ENCODE measurements around the gene PRIMA1.

The PRIMA1 gene

DNA sequence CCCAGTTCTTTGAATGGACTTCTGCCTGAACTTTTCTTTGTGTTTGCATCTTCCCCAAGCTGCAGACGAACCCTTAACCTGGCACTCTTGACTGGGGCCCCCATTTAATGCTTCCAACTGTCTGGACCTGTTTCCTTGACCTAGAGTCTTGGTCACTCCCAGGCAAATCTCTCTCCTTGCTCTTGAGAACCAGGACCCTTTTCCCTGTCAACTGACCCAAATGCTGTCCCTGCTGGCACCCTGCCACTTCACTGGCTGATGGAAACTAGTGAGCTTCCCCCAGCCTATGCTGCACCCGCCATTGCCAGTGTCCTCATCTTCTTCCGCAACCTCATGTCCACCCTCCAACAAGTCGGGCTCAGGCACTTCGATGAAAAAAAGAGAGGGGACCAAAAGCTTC, 79.5 kb downstream of the PRIMA1 start:
- no peak for DNase-seq

DNA sequence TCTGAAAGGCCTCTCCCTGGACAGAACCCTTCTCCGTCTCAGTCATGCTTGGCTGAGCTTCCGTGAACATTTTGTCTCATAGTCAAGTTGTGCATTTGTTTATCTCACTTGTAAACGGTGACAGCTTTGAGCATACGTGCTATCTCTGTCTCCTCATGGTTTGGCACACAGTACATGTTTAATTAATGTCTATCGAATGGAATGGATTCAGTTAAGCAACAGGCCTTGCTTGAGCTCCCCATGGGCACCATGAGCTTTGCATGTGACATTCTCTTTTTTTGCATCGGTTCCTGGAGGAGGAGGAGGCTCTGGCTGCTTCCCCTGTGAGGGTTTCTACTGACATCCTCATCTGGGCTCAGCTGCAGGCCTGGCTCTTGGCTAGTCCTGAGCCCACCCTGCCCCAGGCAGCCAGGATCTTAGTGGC, 80.0 kb downstream of the PRIMA1 start:
- DNase-seq, result no peak

DNA sequence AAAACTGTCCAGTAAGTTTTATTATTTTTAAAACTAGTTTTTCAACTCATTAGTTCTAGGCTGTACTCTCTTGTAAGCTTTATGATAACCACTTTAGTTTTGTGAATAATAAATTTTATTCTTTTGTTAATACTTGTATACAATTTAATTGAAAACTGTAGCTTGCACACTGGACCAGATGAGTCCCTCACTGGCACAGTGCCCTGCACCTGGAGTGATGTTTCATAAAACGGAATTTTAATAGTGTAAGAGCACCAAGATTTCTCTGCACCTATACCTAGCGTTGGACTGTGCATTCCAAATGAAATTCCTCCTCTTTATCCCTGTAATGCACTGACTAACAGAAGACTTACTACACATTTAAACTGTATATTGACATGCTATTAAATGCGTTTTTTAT, 80.8 kb downstream of the PRIMA1 start:
- DNase-seq, result no peak

DNA sequence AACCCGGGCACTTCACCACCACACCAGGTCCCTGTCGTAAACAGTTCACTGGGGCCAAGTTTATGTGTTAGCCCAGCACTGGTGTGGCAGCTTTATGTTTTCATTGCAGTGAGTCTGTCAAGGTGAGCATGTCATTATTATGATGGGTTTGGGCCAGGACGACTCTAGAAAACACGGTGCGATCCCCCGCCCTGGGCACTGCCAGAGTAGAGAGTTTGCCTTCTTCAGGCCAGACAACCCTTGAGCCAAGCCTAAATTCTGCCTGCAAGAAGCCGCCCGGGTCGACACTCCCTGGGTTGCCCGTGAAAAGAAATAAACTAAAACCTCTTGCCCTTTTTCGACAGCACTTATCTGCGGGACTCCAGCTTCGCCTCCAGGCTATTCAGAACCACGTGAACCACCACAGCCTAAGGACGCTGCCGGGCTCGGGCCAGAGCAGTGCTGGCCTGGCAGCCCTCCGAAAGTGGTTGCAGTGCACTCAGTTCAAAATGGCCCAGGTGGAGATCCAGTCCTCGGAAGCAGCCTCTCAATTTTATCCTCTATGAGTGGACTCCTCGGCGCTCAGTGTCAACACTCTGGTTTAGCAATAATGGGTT, 81.8 kb downstream of the PRIMA1 start:
- no peak for DNase-seq

DNA sequence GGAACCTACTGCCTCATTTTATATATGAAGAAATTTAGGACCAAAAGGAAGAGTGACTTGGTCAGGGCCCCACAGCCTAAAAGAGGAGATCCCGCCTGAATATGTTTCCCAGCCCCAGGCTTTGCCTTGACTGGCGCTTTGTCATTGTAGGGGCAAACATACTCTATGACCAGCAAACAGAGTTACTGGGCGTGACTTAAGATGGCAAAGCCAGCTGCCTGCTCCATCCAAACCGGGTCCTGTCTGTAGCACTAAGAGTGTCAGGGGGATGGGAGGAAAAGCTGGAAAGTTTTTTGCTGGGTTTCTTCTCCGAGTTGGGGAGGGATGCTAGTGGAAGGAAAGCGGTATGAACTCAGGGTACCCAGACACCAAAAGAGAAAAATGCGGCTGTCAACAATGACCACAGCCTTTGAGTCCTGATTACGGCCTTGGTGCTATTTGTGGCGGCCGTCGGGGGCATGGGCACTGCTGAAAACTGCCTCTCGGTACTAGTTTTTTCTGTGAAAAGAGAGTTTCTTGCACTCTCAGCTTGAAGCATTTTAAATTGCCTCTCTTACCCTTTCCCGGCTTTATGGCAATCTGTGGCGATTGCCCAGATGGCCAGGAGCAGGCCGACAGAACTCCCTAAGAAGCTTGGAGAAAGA, 82.7 kb downstream of the PRIMA1 start:
- no peak for DNase-seq

DNA sequence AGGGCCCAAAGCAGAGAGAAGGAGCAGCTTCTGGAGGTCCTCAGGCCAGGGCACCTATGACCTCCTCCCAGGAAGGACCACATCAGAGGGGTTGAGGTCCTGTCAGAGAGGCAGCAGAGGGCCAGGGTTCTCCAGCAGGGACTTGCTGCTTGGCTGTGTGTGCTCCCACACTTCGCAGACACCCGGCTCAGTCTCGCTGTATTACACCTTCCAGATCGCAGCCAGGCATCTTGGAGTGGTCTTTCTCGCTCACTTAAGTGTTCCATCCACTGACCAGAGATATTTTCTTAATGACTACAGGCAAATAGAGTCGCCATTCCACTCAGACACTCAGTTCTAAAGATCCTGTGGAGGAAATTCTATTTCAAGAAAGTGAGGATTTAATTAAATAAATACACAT, 84.3 kb downstream of the PRIMA1 start:
- DNase-seq, result no peak

DNA sequence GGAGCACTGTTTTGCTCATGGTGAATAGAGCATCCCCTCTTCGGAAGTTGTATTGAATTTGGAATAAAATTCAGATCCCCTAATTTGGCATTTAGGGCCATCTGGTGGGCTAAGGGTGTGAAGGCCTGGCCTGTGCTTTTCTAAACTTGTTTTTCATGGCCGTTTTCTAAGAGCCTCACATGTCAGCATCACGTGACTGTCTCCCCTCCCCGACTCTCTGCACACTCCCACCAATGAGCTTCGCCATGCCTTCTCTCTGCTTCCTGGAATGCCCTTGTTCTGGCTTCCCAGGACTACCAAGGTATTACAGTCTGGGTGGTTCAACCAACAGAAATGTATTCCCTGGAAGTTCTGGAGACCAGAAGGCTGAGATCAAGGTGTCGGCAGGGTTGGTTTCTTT, 85.3 kb downstream of the PRIMA1 start:
- DNase-seq, result no peak

DNA sequence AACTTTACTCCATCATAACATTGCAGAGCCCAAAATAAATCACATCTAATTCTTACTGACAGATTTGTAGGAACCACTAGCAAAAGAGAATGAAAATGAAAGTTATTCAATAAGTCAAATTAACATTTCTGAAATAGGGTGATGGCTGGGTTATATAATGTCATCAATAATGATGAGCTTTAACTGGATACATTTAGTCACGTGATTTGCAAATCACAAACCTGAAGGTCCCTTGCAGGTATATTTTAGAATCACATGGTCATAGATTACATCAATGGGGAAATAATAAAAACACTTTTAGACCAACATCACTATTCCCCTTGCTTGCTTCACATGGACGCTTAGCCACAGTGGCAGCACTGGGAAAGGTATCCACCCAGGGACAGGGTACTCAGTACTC, 86.7 kb downstream of the PRIMA1 start:
- no peak for DNase-seq

DNA sequence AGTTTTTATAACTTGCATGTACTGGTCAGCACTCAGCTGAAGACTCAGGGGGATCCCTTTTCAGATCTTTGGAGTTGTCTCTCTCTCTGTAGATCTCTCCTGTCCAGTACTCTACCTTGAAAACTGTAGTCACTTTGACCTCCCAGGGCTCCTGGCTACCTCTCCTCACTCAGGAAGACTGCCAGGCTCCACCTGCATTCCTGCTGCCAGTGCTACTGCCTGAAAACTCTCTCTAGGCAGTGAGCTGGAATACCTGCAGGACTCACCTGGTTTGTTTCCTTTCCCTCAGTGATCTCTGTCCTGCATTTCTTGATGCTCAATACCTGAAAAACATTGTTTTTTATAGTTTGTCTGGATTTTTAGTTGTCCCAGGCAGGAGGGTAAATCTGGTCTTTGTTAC, 87.4 kb downstream of the PRIMA1 start:
- no peak for DNase-seq

DNA sequence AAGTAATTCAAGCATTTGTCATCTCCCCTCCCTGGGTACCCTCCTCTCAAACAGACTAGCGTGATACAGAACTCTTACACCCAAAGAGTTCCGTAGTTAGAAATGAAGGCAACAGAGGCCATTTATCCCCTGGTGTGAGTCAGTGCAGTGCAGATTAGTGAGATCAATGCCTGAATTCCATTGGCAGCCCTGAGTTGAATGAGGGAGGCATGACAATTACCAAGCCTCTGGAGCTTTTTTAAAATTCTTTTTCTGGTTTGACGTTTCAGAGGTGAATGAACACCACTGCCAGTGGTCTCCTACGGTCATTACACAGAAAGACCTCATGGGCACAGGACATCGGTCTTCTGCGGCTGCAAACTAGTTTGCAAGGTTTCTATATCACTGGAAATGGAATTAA, 94.4 kb downstream of the PRIMA1 start:
- DNase-seq, result no peak

DNA sequence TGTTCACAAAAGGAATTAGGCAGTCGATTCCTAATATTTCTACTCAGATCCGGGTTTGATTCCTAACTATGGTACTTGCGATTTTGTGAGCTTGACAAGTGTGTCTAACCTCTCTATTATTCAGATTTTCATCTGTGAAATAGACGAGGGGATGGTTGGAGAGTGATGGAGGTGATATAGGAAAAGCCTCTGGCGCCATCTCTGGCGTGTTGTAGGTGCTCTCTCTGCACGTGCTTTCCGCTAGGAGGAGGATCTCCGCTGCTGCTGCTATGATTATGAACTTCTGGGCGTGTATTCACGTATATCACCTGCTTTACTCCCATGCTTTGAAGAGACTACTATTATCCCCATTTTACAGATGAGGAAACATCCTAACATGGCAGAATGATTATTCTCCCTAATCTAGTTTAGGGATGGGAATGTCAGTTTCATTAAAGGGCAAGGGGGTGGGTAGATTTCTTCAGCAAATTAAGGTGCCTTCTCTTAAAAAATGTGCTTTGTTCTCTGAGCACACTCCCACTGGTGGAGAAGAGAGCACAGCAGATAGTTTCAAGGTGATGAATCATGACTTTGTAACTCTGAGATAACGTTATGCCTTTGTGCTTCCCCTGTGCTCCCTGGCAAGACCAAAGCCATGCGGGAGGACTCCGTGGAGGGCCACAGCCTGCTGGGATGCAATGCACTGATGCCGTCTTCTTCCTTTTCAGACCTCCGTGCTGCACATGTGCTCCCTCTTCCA, 97.1 kb downstream of the PRIMA1 start:
- DNase-seq, result no peak

DNA sequence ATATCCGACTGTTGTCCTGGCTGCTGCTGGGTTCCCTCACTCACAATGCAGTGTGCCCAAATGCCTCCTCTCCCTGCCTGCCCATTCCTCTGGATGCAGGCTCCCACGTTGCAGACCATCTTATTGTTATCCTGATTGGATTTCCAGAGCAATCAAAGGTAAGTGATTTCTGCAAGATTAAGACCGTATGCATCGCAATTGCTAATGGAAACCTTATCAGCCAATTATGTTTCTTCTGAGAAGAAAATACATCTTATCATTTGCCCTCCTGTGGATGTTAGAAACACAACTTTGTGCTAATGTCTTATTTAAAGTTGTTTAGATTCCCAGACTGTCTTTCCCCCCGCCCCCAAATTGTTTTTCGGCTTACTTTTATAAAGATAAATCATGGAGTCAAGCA, 98.1 kb downstream of the PRIMA1 start:
- DNase-seq, result no peak

DNA sequence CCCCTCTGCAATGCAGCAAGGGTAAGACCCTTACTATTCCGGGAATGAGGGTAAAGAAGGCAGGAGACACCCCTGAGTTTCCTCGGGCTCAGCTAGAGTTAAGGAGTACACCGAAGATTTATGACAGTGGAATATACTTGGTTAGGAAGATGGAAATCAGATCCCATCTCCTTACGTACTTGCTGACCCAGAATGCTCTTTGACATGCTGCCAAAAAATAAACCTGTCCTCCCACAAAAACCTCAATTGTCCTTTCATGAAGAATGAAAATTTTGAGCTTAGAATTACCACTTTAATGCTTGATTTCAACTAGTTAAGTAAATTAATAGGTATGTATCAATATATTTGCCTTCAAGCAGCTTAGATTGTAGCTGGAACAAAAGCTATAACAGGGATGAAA, 99.5 kb downstream of the PRIMA1 start:
- DNase-seq, result no peak

DNA sequence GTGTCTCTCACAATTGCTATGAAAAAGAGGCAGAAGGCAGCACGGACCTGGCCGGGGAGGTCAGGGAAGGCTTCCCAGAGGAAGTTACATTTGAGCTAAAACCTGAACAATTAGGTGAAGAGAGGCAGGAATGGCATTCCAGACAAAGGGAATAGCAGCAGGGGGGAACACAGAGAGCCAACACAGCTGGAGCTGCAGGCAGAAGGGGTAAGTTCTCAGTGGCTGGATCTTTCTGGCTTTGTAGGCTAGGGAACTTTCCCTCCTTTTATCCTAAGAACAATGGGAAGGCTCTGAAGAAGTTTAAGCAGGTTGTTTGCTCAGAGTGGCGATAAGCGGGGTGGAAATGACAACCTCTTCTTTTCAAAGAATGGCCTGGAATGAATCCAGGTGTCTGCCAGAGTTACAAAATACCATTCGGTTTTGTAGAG, 100.0 kb downstream of the PRIMA1 start:
- DNase-seq, result no peak

DNA sequence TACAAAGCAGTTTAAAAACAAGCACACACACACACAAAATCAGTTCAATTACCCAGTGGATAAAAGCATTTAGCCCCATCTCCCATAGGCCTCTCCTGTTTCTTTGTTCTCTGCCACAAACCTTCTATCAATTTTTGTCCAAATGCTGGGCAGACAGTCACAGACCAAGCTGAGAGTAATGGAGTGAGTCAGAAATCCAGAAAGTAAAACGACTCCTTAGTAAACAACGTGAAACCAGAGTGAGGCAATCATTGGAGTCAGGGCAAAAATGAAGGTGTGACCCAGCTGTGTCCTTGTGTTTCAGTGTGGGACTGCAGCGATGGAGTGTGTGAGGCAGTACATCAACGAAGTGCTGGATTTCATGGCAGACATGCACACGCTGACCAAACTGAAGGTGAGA, 102.0 kb downstream of the PRIMA1 start:
- no peak for DNase-seq

DNA sequence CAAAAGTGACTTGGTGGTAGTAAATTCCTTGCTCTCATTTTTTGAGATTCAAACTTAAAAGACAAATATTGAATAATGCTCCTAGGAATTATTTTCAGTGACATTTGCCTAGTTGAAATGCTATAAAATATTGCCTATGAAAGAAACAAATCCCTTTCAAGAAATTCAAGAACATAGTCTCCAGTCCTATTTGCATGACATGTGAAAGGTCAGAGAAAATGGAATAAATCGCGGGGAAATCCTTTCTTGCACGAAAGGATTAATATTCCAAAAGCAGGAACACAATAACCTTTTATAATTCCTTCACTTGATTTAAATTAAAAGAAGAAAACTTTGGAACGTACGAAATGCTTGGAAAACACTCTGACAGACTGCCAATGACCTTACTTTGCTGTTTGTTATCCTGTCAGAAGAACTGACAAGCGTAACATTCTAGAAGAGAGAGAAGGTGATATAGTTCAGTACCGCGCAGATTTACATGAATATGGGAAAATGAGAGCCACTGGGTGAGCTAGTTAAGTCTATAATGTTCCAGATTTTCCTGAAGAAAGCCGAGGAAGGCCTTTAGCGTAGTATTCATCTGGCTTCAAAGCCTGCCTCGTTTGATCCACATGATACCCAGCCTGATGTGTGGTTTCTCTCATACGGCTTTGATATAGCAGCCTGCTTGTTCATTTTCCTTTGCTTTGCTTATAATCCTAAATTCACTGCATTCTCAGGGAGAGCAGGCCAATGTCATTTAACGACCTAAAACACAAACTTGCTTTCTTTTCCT, 103.0 kb downstream of the PRIMA1 start:
- DNase-seq, result no peak

DNA sequence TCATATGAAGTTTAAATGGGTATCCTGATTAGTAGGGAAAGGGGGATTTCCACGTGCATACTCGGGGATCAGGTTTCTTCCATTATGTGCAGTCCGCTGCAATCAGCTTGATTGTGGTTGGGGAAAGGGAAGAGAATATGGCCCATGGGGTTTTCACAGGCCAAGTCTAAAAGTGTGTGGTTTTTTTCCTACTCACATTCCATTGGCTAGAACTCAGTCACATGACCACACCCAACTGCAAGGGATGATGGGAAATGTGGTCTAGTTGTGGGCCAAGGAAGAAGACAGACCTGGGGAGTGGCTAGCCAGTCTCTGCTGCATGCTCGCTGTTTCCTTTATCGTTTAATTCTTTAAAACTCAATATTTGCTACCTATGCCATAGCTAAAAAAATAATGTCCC, 105.1 kb downstream of the PRIMA1 start:
- DNase-seq, result no peak

DNA sequence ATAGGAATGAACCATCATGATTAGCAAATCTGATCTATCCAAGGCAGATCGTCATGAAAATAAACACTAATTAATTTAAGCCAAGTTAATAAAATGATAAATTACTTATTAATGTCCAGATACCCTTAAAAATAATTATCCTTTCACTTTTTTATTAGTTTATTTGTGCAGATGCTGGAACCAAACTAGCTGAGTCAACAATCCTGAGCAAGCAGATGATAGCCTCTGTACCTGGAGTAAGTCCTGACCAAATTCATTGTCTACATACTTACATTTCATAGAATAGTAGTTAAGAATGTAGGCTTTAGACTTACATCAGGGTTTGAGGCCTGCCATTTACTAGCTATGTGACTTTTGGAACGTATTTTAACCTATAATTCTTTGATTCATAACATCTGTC, 105.8 kb downstream of the PRIMA1 start:
- DNase-seq, result no peak

DNA sequence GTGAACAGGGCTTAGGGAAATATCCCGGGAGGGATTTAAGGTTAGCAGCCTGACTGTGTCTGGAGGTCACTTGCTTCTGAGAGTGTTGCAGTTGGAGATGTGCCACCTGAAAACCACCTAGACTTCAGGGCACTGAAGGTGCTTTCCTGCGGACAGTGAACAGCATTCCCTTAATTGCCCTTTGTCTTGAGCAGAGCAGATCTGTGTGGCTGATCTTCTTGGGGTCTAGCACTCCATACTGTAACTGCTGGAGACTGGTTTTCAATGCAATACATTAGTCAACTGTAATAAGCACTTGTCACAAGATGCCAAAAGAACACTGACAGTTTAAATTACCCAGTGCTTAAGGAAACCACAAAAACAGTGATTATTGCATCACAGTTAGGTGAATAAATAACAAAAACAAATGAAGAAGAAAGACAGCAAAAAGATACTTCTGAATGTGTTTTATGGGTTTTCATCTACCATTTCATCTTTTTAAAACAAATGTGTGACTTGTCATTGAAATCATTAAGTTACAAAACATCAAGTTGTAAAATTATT, 111.8 kb downstream of the PRIMA1 start:
- DNase-seq, result no peak

DNA sequence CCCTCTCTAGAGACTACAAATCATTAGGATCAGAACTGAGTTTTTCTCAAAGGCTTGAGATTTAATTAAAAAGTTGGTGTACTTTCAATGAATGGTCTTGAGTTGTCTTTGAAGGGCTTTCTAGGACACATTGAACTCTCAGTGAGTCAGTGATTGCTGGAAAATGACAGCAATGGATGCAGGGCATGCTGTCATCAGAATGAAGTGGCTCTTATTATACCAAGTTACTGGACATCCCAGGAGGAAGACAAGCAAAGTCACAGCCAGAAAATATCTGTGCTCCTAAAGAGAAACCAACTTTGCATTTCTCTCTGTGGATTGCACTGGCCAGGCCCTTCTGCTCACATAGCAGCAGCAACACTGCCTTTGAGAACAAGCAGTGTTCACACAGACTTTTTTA, 112.6 kb downstream of the PRIMA1 start:
- no peak for DNase-seq

DNA sequence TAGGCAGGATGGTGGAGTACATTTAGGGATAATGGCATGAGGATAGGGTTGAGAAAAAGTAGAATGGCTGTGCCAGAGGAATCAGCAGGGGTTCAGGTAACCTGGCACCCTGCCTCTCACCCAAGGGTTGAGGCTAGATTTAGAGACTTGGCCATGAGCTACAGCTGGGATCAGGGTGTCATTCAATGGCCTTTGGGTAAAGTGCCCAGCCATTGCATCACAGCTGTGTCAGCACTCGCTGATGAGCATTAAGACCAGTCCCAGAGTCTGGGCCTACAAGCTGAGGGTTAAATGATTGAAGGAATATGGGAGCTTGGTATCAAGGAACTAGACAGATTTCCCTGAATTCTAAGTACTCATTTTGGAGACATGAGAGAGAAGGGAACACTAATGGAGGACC, 113.9 kb downstream of the PRIMA1 start:
- DNase-seq, result no peak

DNA sequence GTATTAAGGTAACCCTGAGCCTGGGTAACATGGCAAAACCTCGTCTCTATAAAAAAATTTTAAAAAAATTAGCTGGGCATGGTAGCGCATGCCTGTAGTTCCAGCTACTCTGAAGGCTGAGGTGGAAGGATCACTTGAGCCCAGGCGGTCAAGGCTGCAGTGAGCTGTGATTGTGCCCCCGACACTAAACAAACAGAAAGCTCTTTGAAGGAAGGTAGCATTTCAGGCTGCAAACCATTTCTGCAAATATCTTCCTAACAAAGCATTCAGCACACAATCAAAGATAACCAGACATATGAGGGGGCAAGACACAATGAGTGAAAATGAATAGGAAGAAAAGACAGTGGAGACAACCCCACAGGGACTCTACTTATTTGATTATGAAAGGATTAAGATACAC, 118.7 kb downstream of the PRIMA1 start:
- no peak for DNase-seq
